Measurements from ENCODE around the gene SMIM29.

The SMIM29 gene

GRCh38 chr6:34226731-34227586 lies 21.8 kb downstream of the SMIM29 start:
- DNase-seq (ENCODE audit: low read depth in 2 of 2), result no peak

GRCh38 chr6:34226066-34226465 lies 22.7 kb downstream of the SMIM29 start:
- DNase-seq (ENCODE audit: low read depth in 2 of 2), result no peak

- DNase-seq (ENCODE audit: low read depth in 2 of 2), result no peak
These were observed 23.3 kb downstream of the SMIM29 start for GRCh38 chr6:34225551-34225950.

- DNase-seq (ENCODE audit: low read depth in 2 of 2), result peak; percentile 87 to 89
These were observed 24.6 kb downstream of the SMIM29 start for GRCh38 chr6:34223956-34224940.

- no peak for DNase-seq (ENCODE audit: low read depth in 2 of 2)
These were observed 25.3 kb downstream of the SMIM29 start for GRCh38 chr6:34223381-34223955.

- DNase-seq (ENCODE audit: low read depth in 2 of 2), result no peak
These were observed 30.1 kb downstream of the SMIM29 start for GRCh38 chr6:34218691-34219090.

- no peak for DNase-seq (ENCODE audit: low read depth in 2 of 2)
These were observed 35.0 kb downstream of the SMIM29 start for GRCh38 chr6:34213772-34214171.

GRCh38 chr6:34207695-34208443 lies 40.9 kb downstream of the SMIM29 start:
- no peak for DNase-seq (ENCODE audit: low read depth in 2 of 2)

- DNase-seq (ENCODE audit: low read depth in 2 of 2), result no peak
These were observed 42.1 kb downstream of the SMIM29 start for GRCh38 chr6:34206726-34207125.

GRCh38 chr6:34205916-34206315 lies 42.9 kb downstream of the SMIM29 start:
- no peak for DNase-seq (ENCODE audit: low read depth in 2 of 2)

- DNase-seq (ENCODE audit: low read depth in 2 of 2), result no peak
These were observed 43.3 kb downstream of the SMIM29 start for GRCh38 chr6:34205466-34205865.

- no peak for DNase-seq (ENCODE audit: low read depth in 2 of 2)
These were observed 44.1 kb downstream of the SMIM29 start for GRCh38 chr6:34204693-34205092.

GRCh38 chr6:34202329-34203201 lies 46.2 kb downstream of the SMIM29 start:
- no peak for DNase-seq (ENCODE audit: low read depth in 2 of 2)

GRCh38 chr6:34201455-34202107 lies 47.2 kb downstream of the SMIM29 start:
- no peak for DNase-seq (ENCODE audit: low read depth in 2 of 2)

GRCh38 chr6:34200340-34200971 lies 48.4 kb downstream of the SMIM29 start:
- no peak for DNase-seq (ENCODE audit: low read depth in 2 of 2)

GRCh38 chr6:34196833-34197195 lies 52.0 kb downstream of the SMIM29 start:
- no peak for DNase-seq (ENCODE audit: low read depth in 2 of 2)

Measured in stimulated activated CD8-positive, alpha-beta memory T cell treated with anti-CD3 and anti-CD28 coated beads, Interleukin-7, amount 100 ng/mL, for 1 hour (primary cell).